HG02938 (cell line): ENCODE results near the gene UMODL1.
"Not testable (repeated sequence)": the region's sequence is repeated elsewhere in the genome, so short reads cannot be mapped to it uniquely, and the experiment has no call there.

Source experiments
- ATAC-seq: cut with Tn5 transposase; IDR thresholded peaks from one replicate; pipeline ENCODE4 v1.9.1; 2021; ENCODE audit warnings: mild to moderate bottlenecking, moderate library complexity; ENCODE audit not compliant: unreplicated experiment

Gene UMODL1

GRCh38 chr21:42060166-42060565, 11.0 kb upstream of the UMODL1 start:
- ATAC-seq: no peak

DNA sequence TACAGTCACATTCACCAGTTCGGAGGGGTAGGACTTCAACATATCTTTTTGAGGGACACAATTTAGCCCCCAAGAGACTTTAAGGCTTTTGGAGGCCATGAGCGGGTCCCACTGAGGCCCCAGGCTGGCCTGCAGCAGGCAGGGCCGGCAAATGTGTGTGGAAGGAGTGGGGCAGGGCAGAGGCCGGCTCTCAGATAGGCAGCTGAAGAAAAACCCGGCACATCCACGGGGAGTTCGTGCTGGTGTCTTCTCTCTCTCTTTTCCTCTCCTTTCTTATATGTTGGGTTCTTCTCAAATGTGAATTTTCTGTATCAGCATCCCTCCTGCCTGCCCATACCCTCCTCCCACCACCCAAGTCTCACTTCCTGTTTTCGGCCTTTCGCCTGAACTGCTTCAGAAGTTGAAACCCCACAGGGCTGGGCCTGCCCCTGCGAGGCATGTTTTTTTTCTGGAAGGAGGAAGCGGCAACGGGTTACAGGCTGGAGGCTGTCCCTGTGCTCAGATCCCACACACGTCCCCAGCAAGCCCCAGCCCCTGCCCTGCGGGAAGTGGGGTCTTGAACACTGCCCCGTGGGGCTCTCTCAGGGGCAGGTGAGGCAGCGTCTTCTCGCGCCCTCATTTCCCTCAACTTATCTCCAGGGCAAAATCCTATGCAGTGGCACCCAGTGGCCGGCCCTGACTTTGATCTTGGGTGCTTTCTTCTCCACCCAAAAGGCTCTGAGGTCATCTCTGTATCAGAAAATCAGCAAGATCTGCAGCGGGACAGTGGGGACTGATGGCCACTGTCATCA, 9.7 kb upstream of the UMODL1 start:
- ATAC-seq: no peak

DNA sequence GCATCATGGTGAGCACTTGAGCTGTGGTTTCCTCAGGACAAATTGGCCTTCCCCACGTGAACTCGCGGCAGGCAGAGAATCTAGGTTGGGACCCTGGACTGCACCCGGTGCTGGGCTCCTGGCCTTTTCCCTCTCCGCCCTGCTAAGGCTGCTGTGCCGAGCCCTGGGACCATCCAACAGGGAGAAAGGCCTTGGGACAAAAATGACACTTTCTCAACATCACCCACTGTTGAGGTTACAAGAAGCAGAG, 9.2 kb upstream of the UMODL1 start:
- no peak for ATAC-seq

GRCh38 chr21:42062236-42063022, 8.7 kb upstream of the UMODL1 start:
- peak; percentile 40 for ATAC-seq

- ATAC-seq: no peak
Measured at GRCh38 chr21:42063191-42063570, 7.9 kb upstream of the UMODL1 start.

DNA sequence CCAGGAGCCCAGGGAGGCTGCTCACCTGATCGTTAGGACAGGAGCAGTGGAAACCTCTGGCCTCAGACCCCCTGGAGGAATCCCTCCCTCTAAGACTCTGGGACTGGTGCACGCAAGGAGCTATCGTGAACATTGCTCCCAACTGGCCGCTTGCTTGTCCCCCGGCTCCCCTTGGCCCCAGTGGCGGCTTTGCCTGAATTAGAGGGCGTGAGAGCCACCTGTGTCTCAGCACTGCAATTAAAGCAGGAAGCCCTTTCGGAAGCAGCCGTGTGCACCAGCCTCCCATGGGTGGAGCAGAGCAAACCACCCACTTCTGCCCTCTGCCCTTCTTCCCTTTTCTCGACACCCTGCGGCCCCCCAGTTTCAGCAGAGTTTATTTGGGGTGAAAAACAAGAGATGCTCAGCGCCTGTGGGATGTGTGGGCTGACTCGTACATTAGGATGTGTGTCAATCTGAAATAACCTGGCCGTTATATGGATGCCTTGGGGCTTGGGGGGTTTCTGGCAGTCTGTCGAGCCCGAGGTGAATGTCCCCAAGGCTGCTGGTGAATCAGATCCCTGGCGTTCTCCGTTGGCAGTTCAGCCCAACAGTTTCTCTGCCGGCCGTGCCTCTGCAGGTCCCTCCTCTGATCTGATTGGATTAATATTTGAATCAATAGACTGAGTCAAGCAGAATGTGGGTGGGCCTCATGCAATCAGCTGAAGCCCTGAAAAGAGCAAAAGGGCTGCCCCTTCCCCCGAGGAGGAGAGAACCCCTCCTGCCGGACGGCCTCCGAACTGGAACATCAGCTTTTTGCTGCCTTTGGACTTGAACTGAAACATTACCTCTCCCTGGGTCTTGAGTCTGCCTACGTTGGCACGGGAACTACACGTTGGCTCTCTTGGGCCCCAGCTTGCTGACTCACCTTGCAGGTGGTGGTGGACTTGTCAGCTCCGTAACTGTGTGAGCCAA, 7.3 kb upstream of the UMODL1 start:
- ATAC-seq: no peak

DNA sequence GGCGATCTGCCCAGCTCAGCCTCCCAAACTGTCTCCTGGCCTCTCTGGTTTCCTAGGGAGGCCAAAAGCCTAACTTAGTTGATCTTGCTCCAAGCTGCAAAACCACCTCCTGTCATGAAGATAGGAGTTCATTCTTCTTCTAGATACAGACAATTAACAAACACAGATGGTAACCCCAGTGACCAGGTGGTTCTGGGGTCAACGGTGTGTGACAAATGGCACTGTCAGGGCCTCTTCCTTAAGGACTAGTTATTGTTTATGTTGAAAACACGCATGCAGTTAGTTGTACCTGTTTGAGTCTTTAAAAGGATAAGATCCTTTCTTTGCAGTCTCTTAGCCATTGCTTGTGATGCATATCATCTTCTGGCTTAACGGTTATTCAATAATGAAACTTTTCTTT, 4.6 kb upstream of the UMODL1 start:
- ATAC-seq: no peak

DNA sequence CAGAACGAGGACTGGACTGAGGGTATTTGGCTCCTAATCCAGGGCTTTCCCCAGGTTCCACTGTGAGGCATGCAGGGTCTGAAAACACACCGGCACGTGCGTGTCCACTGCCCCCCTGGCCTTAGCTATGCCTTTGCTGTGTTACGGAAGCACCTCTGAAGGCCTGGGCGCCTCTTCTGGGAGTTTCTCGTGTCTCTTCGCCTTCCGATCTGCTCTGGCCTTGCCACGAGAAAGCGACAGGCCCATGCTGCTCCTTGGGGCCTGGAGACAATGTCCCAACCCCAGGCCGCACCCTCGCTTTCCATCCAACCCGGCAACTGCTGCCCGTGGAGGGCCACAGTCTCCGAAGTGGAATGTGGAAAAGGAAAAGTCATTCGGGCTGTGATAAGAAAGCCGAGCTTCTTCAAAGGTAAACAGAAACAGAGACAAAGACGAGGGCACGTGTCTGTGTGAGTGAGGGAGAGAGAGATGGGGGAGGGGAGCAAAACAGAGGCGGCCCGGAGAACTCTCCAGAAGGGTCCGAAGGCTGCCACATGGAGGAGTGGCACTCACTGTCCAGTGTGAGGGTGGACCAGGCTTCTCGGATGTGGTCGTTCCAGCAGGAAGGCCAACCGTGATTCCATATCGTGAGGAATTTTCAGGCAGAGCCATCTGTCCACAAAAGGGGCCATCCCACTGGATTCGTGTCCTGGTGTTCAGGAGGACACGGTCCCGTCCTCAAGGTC, 3.4 kb upstream of the UMODL1 start:
- no peak for ATAC-seq

GRCh38 chr21:42068256-42068545, 2.9 kb upstream of the UMODL1 start:
- no peak for ATAC-seq

- ATAC-seq: no peak
Measured at GRCh38 chr21:42068592-42068991, 2.5 kb upstream of the UMODL1 start.

- no peak for ATAC-seq
Measured at GRCh38 chr21:42069327-42069726, 1.8 kb upstream of the UMODL1 start.

DNA sequence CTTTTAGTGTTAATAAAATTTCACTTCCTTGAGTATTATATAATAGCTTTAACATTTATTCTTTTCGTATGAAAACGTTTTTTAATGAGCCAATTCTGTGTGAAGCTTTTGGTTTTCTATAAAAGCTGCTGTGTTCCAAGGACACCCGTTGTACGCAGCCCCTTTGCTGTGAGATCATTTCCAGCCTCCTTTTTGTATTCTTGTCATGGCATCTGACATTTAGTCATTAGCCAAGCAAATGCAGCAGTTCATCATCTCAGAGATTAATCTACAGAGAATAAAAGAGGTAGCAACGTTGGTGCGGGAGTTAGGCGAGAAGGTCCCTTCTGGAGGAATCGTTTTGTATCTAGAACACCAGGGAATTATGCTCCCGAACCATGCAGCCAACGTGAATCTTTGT, 1.3 kb upstream of the UMODL1 start:
- no peak for ATAC-seq

DNA sequence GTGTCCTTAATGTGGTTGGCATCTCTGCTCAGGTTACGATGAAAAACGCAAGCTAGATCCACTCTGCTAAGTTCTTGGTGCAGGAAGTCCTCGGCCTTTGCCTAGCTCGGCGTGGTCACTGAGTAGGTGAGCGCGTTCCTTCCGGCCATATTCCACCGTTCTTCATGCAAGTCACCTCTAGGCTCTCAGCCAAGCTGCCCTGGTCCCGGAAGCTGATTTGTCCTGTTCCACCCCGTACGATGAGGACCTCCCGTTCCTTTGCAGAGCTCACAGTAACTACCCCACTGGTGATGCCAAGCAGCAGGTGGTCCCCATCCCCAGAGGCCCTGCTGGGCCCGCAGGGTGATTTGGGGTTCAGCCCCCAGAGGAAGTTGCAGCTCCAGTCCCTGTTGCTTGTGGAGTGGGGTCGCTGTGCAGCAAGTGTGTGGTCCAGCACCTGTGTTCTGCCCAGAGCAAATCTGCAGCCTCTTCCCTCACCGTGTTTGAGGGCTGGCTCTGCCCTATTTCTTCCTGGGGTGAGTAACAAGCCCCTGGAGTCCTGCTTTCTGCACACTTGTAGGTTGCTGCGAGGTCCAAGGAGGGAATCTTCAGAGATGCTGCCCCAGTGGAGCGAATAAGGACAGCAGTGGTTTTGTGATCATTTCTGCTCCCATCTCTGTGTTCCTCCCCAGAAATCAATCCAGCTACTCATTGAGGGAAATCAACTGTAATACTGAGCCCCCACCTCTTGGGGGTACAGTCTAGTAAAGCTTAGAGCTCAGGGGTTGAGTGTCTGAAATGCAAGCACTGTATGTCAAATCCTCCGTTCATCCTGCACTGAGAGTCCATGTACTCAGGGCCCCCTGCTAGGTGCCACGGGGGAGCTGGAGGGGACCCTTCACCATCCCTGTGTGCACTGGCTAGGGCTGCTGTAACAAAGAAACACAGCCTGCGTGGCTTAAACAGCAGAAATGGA, 2.3 kb downstream of the UMODL1 start:
- no peak for ATAC-seq

- no peak for ATAC-seq
Measured at GRCh38 chr21:42075686-42076471, 4.8 kb downstream of the UMODL1 start.

DNA sequence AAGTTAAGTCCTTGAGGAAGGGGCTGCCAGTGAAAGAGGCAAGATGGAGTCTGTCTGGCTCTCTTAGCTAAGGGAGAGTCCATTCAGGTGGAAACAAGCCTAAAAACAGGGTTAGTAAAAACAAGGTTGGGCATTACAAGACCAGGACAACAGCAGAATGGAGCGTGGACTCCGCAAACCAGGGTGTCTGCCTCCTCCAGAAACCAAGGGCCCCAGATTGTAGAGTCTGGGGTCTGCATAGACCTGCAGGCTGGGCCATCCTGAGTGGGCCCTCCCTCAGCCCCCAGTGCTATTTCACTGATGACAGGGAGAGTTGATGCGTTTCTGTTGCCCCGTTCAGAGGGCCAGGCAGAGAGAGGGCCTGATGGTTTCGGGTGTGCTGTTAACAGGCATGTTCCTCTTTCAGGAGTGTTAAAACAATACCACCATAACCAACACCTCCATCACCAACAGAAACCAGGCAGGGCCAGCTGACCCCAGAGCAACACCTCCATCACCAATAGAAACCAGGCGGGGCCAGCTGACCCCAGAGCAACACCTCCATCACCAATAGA, 6.6 kb downstream of the UMODL1 start:
- peak; percentile 83 for ATAC-seq

- ATAC-seq: not testable (repeated sequence)
Measured at GRCh38 chr21:42078247-42079007, 7.3 kb downstream of the UMODL1 start.

DNA sequence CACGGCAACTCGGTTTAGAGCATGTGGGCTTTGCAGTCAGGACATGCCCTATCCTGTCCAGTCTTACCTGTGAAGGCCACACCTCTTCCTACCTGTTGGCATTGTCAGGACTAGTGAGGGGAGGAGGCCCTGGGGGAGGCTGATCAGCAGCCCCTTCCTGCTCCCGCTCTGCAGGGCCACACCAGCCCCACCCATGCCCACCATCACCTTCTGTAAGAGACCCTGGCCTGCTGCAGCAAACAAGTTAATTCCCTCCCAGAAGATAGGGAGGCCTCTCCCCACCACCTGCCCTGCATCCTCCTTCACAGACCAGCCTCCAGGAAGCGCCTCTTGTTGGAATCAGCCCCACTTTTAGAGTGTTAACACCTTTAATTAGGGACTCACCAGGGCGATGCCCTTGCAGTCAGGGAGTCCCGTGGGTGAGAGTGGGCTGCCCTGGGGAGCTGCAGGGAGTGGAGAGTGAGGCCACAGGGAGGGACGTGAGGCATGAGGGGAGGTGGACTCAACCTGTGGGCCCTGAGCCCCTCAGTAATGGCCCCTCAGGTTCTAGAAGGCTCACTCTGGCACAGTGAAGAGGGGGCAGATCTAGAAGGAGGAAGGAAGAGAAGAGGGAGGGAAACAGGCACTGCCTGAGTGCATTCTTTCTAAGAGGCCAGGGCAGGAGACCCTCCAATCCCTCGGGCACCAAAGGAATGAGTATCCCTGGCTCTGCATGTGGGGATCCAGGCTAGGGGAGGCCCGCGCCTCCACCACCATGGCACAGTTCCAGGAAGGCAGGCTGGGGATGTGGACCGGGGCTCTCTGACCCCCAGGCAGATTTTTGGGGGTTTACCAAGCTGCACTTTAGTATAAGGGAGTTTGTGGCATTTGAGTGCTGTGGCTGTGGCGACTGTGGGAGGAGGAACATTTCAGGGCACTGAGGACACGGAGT, 8.2 kb downstream of the UMODL1 start:
- no peak for ATAC-seq
